Measurements from ENCODE around the gene BNC1.

- TF ChIP-seq CTCF (IDR thresholded peaks at IDR 0.05), result no peak
- TF ChIP-seq POLR2A (IDR thresholded peaks at IDR 0.05), result no peak
These were observed 38.8 kb upstream of the BNC1 start for GRCh38 chr15:83323296-83323711.
